Measurements from ENCODE around the gene ACYP2. TPM values are rescaled to one million over a fixed set of nuclear protein-coding genes. Genes with fewer than 3 reads are reported as not detected.
"Not testable (repeated sequence)": the region's sequence is repeated elsewhere in the genome, so short reads cannot be mapped to it uniquely, and the experiment has no call there.

Gene ACYP2
- 1 to 10 TPM; 6.5 to 7.6 TPM for total RNA-seq

GRCh38 chr2:54115284-54116137, at the start of gene ACYP2:
TSS of gene ACYP2 (plus strand) at chr2:54115615.
- ChIA-PET POLR2A (interaction anchor here (0.7 to 0.9 kb wide), 3 partner anchors 11 to 147 kb away, joined by 3 read pairs; no protein-coding TSS in a partner anchor), CTCF (no interaction called here)

- ChIA-PET POLR2A (no interaction called here), CTCF (interaction anchor here (0.5 kb wide), 1 partner anchor 20 kb away, joined by 4 read pairs; no protein-coding TSS in a partner anchor)
Observed at GRCh38 chr2:54065891-54066290, 49.5 kb upstream of the ACYP2 start.

GRCh38 chr2:54067851-54068375, 47.5 kb upstream of the ACYP2 start:
- ChIA-PET CTCF (no interaction called here), POLR2A (no interaction called here)

DNA sequence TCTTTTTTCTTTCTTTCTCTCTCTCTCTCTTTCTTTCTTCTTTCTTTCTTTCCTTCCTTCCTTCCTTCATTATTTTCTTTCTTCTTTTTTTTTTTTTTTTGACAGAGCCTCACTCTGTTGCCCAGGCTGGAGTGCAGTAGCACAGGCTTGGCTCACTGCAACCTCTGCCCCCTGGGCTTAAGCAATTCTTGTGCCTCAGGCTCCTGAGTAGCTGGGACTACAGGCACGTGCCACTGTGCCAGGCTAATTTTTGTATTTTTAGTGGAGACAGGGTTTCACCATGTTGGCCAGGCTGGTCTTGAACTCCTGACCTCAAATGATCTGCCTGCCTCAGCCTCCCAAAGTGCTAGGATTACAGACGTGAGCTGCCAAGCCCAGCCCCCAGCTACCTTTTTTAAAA, 42.9 kb upstream of the ACYP2 start:
- POLR2A ChIA-PET, CTCF ChIA-PET: not testable (repeated sequence)

GRCh38 chr2:54073796-54074195, 41.6 kb upstream of the ACYP2 start:
- ChIA-PET POLR2A (no interaction called here), CTCF (no interaction called here)

DNA sequence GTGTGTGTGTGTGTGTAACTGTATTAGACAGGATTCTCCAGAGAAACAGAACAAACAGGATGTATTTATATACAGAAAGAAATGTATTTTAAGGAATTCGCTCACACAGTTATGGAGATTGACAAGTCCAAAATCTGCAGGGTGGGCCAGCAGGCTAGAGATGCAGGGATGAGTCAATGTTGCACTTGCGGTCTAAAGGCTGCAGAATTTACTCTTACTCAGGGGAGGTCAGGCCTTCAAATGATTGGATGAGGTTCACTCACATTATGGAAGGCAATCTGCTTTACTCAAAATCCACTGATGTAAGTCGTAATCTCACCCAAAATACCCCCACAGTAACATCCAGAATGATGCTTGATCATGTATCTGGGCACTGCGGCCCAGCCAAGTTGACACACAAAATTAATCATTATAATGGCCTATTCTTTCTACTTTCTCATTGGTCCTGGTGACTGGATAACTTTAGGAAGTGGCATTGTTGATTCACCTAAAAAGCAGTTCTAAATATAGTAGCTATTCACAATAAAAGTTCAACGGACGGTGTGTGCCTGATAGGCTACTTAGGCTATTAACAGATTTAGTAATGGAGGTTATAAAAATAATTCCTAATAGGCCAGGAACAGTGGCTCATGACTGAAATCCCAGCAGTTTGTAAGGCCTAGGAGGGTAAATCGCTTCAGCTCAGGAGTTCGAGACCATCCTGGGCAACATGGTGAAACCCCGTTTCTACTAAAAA, 40.6 kb upstream of the ACYP2 start:
- CTCF ChIA-PET: no interaction called here
- POLR2A ChIA-PET: no interaction called here

GRCh38 chr2:54076586-54076985, 38.8 kb upstream of the ACYP2 start:
- CTCF ChIA-PET: no interaction called here

GRCh38 chr2:54077088-54077900, 38.1 kb upstream of the ACYP2 start:
- ChIA-PET POLR2A (no interaction called here), CTCF (no interaction called here)

More at GRCh38 chr2:54076586-54076985, 38.8 kb upstream of the ACYP2 start:
- POLR2A ChIA-PET: no interaction called here

- CTCF ChIA-PET: no interaction called here
- POLR2A ChIA-PET: no interaction called here
Observed at GRCh38 chr2:54079331-54079730, 36.1 kb upstream of the ACYP2 start.

DNA sequence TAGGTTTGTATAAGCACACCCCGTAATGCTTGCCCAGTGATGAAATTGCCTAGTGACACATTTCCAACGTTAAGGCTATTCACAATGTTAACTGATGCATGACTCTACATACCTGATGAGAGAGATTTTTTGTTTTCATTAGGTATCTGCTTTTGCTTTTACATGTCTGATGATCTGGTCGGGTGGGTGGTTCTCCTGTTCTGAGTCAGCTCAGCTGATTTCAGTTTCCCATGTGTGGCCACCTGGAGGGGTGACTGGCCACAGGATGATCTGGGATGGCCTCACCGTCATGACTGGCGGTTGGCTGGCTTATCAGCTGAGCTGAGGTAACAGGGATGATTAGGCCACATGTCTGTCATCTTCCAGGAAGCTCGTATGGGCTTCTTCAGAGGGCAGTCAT, 33.8 kb upstream of the ACYP2 start:
- POLR2A ChIA-PET: no interaction called here

DNA sequence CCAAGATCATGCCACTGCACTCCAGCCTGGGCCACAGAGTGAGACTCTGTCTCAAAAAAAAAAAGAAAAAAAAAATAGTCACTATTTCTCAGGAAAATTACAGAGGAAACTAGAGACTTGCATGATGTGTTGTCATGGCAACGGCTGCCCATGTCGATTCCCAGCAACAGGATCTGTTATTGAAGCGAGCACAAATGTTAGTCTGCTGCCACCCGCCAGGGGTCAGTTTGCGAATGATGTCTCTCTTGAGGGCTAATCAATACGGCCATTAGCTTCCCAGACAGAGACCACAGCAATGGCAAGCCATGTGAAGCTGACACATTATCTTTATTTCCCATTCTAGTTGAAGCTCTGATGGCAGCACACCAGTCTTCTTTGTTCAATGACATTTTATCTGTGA, 32.4 kb upstream of the ACYP2 start:
- CTCF ChIA-PET: no interaction called here
- POLR2A ChIA-PET: interaction anchor here (0.7 kb wide), 1 partner anchor 88 kb away, joined by 4 read pairs; no protein-coding TSS in a partner anchor

More for the DNA sequence above, 33.8 kb upstream of the ACYP2 start:
- CTCF ChIA-PET: no interaction called here

DNA sequence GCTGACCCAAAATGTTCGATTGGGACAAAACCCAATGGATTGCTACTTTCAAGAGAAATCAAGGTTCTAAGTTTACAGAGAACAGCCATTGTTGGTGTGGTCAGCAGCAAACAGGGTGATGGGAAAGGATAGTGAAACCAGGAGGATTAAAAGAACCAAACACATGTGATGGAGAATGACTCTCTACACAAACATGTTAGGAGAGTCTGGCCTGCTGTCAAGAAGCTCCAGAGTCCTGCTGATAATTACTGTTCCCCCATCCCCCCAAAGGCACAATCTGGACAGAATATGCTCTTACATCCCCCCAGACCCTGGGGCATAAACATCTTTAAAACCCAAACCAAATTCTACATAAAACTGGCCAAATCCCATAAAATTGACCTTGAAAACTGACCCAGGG, 32.0 kb upstream of the ACYP2 start:
- CTCF ChIA-PET: no interaction called here
- POLR2A ChIA-PET: no interaction called here

DNA sequence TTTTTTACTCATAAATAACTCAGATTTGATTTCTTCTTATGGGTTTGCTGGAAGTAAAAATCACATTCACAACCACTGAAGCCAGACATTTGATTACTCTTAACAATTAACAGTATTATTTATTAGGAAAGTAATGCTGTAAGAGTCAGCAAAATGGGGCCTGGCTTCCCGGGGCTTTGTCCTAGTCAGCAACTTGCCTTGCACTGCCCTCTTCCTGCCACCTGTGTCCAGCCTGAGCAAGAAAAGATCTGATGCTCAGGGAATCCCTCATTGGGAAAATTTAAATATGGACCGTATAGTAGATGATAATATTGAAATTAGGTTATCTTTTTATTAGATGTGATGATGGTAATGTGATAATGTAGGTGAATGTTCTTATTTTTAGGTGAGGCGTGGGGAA, 30.8 kb upstream of the ACYP2 start:
- POLR2A ChIA-PET: no interaction called here
- CTCF ChIA-PET: no interaction called here

- ChIA-PET CTCF (no interaction called here), POLR2A (no interaction called here)
Observed at GRCh38 chr2:54085069-54085468, 30.3 kb upstream of the ACYP2 start.

- ChIA-PET POLR2A (no interaction called here), CTCF (no interaction called here)
Observed at GRCh38 chr2:54086157-54086556, 29.3 kb upstream of the ACYP2 start.

DNA sequence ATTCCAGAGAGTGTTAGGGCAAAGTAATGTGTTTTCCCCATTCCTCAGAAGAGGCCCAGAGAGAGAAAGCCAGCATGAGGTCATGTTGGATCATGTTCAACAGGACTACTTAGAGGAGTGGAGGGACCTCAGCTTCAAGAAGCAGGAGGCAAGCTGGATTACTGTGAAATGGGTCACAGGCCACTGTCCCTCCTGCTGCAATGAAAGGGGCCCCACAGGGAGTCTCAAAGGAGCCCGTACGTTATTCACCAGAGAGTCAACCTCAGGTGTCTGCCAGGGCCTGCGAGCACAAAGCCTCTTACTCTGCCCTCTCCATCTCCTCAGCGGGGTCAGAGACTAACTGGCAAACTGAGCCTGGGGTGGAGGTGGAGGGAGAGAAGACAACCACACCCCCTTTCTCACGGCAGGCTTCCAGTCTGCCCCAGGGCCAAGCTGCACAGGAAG, 27.2 kb upstream of the ACYP2 start:
- ChIA-PET CTCF (no interaction called here), POLR2A (no interaction called here)

- ChIA-PET CTCF (no interaction called here), POLR2A (no interaction called here)
Observed at GRCh38 chr2:54088719-54089118, 26.7 kb upstream of the ACYP2 start.

DNA sequence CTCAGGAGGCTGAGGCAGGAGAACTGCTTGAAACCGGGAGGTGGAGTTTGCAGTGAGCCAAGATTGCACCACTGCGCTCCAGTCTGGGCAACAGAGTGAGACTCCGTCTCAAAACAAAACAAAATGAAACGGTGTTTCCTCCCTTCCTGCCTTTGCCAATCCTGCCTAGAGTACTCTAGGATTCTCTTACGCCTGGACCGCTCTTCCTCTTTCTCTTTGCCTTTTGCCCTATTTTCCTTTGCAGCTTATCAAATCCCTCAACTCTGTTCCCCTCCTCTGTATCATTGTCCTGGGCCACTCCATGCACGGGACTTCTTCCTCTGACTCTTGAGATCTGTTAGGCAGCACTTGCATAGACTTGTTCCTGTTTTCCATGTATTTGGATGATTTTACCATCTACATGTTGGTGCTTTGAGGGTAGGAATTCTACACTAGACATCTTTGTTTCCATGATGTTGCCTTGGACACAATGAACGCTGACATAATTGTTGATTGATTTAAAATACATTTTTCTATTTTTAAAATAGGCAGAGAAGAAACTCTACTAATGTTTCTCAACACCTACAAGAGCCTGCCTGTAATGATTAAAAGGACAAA, 24.8 kb upstream of the ACYP2 start:
- CTCF ChIA-PET: interaction anchor here (0.6 kb wide), 1 partner anchor 23 kb away, joined by 5 read pairs; no protein-coding TSS in a partner anchor

DNA sequence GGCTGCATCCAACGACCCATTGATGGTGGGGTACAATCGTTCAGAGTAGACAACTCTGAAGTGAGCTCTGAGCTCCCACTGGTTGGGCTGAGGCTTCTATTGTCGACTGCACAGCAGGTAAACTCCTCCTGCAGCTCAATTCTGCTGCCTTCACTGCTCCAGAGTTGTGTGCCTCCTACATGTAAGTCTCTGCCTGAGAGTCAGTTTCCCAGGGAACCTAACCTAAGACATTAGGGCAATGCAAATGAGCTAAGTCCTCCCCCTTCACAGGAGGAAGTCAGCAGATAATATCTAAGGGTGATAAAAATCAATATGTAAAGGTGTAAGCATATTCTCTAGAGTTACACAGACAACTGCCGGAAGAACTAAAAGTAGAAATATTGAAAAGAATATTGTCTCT, 22.5 kb upstream of the ACYP2 start:
- CTCF ChIA-PET: no interaction called here
- POLR2A ChIA-PET: no interaction called here

More for the DNA sequence above, 24.8 kb upstream of the ACYP2 start:
- POLR2A ChIA-PET: no interaction called here

GRCh38 chr2:54095406-54095805, 20.0 kb upstream of the ACYP2 start:
- POLR2A ChIA-PET: not testable (repeated sequence)

More at GRCh38 chr2:54095406-54095805, 20.0 kb upstream of the ACYP2 start:
- CTCF ChIA-PET: not testable (repeated sequence)
